ENCODE measurements around the gene PPIG.
"Not testable (repeated sequence)": the region's sequence is repeated elsewhere in the genome, so short reads cannot be mapped to it uniquely, and the experiment has no call there.

Gene PPIG

GRCh38 chr2:169590804-169591203 lies 6.7 kb downstream of the PPIG start:
- no peak for DNase-seq (ENCODE audit: low spot score)

- not testable (repeated sequence) for DNase-seq (ENCODE audit: low spot score)
Observed at GRCh38 chr2:169596546-169596945, 12.4 kb downstream of the PPIG start.

GRCh38 chr2:169598982-169599381 lies 14.8 kb downstream of the PPIG start:
- DNase-seq (ENCODE audit: low spot score): no peak

GRCh38 chr2:169599568-169599967 lies 15.4 kb downstream of the PPIG start:
- DNase-seq (ENCODE audit: low spot score): no peak

GRCh38 chr2:169609264-169609663 lies 25.1 kb downstream of the PPIG start:
- DNase-seq (ENCODE audit: low spot score): no peak

- no peak for DNase-seq (ENCODE audit: low spot score)
Observed at GRCh38 chr2:169613876-169614275, 29.7 kb downstream of the PPIG start.

GRCh38 chr2:169615982-169616381 lies 31.8 kb downstream of the PPIG start:
- not testable (repeated sequence) for DNase-seq (ENCODE audit: low spot score)

- no peak for DNase-seq (ENCODE audit: low spot score)
Observed at GRCh38 chr2:169619946-169620345, 35.8 kb downstream of the PPIG start.

GRCh38 chr2:169620509-169620908 lies 36.4 kb downstream of the PPIG start:
- no peak for DNase-seq (ENCODE audit: low spot score)

GRCh38 chr2:169623235-169623634 lies 39.1 kb downstream of the PPIG start:
- DNase-seq (ENCODE audit: low spot score): no peak

GRCh38 chr2:169625781-169626180 lies 41.6 kb downstream of the PPIG start:
- no peak for DNase-seq (ENCODE audit: low spot score)

GRCh38 chr2:169636440-169637097 lies 52.4 kb downstream of the PPIG start:
- DNase-seq (ENCODE audit: low spot score): no peak

- no peak for DNase-seq (ENCODE audit: low spot score)
Observed at GRCh38 chr2:169637620-169638019, 53.5 kb downstream of the PPIG start.

- no peak for DNase-seq (ENCODE audit: low spot score)
Observed at GRCh38 chr2:169640104-169640503, 56.0 kb downstream of the PPIG start.

GRCh38 chr2:169641464-169641863 lies 57.3 kb downstream of the PPIG start:
- DNase-seq (ENCODE audit: low spot score): no peak

GRCh38 chr2:169644173-169644572 lies 60.0 kb downstream of the PPIG start:
- no peak for DNase-seq (ENCODE audit: low spot score)

- no peak for DNase-seq (ENCODE audit: low spot score)
Observed at GRCh38 chr2:169647496-169647895, 63.3 kb downstream of the PPIG start.

- no peak for DNase-seq (ENCODE audit: low spot score)
Observed at GRCh38 chr2:169649278-169649677, 65.1 kb downstream of the PPIG start.

GRCh38 chr2:169653636-169654035 lies 69.5 kb downstream of the PPIG start:
- peak; percentile 52 for DNase-seq (ENCODE audit: low spot score)

- DNase-seq (ENCODE audit: low spot score): no peak
Observed at GRCh38 chr2:169656164-169656563, 72.0 kb downstream of the PPIG start.

GRCh38 chr2:169658877-169659276 lies 74.7 kb downstream of the PPIG start:
- DNase-seq (ENCODE audit: low spot score): no peak

GRCh38 chr2:169659320-169659719 lies 75.2 kb downstream of the PPIG start:
- no peak for DNase-seq (ENCODE audit: low spot score)

- no peak for DNase-seq (ENCODE audit: low spot score)
Observed at GRCh38 chr2:169661265-169661664, 77.1 kb downstream of the PPIG start.

- DNase-seq (ENCODE audit: low spot score): no peak
Observed at GRCh38 chr2:169662744-169663143, 78.6 kb downstream of the PPIG start.

GRCh38 chr2:169663247-169663646 lies 79.1 kb downstream of the PPIG start:
- no peak for DNase-seq (ENCODE audit: low spot score)
